GM21367 (cell line): ENCODE measurements around the gene GSG1L2.

Source experiments
- ATAC-seq: cut with Tn5 transposase; IDR thresholded peaks from one replicate; pipeline ENCODE4 v1.9.1; 2021; ENCODE audit not compliant: unreplicated experiment

The GSG1L2 gene

GRCh38 chr17:9825641-9826150 is 3.8 kb upstream of the GSG1L2 start, which contains the start of gene GLP2R:
GLP2R (plus strand) TSS chr17:9825924; CDS start chr17:9826064, 140 bp downstream.
- ATAC-seq, result no peak

- ATAC-seq, result no peak
Observed at GRCh38 chr17:9824797-9825338, 3.0 kb upstream of the GSG1L2 start.

- ATAC-seq, result no peak
Observed at GRCh38 chr17:9824094-9824493, 2.2 kb upstream of the GSG1L2 start.

GRCh38 chr17:9820448-9820847 is 1.4 kb downstream of the GSG1L2 start:
- no peak for ATAC-seq

- no peak for ATAC-seq
Observed at GRCh38 chr17:9818760-9819159, 3.1 kb downstream of the GSG1L2 start.

- ATAC-seq, result no peak
Observed at GRCh38 chr17:9817086-9817485, 4.8 kb downstream of the GSG1L2 start.

- ATAC-seq, result no peak
Observed at GRCh38 chr17:9816472-9816871, 5.4 kb downstream of the GSG1L2 start.

GRCh38 chr17:9814337-9814945 is 7.4 kb downstream of the GSG1L2 start:
- ATAC-seq, result no peak

GRCh38 chr17:9813166-9813565 is 8.7 kb downstream of the GSG1L2 start:
- no peak for ATAC-seq

- no peak for ATAC-seq
Observed at GRCh38 chr17:9811537-9811936, 10.3 kb downstream of the GSG1L2 start.

GRCh38 chr17:9811086-9811485 is 10.8 kb downstream of the GSG1L2 start:
- ATAC-seq, result no peak

- no peak for ATAC-seq
Observed at GRCh38 chr17:9810100-9810949, 11.6 kb downstream of the GSG1L2 start.

GRCh38 chr17:9809409-9809808 is 12.5 kb downstream of the GSG1L2 start:
- no peak for ATAC-seq

GRCh38 chr17:9806699-9807098 is 15.2 kb downstream of the GSG1L2 start:
- no peak for ATAC-seq

GRCh38 chr17:9805769-9806168 is 16.1 kb downstream of the GSG1L2 start:
- no peak for ATAC-seq

GRCh38 chr17:9802697-9803096 is 19.2 kb downstream of the GSG1L2 start:
- no peak for ATAC-seq

GRCh38 chr17:9802294-9802693 is 19.6 kb downstream of the GSG1L2 start:
- ATAC-seq, result no peak

- ATAC-seq, result no peak
Observed at GRCh38 chr17:9801505-9801904, 20.4 kb downstream of the GSG1L2 start.

GRCh38 chr17:9798724-9799123 is 23.2 kb downstream of the GSG1L2 start:
- ATAC-seq, result no peak

GRCh38 chr17:9798008-9798407 is 23.9 kb downstream of the GSG1L2 start:
- ATAC-seq, result no peak

GRCh38 chr17:9792181-9792840 is 29.6 kb downstream of the GSG1L2 start:
- no peak for ATAC-seq
